Cardiac muscle cell (in vitro differentiated cells and primary cell): ENCODE results near the gene GMEB2. TPM values are rescaled to one million over a fixed set of nuclear protein-coding genes. Genes with fewer than 3 reads are reported as not detected.

Experiments used
- DNase-seq, 2 donors: peaks; one replicate each; pipeline versions ENCODE4 v3.0.0 to v3.0.0-alpha.2; 2010 to 2017; ENCODE audit warnings: low read depth in 1 of 2, low spot score in 1 of 2
- H3K27ac ChIP-seq: fragments of 200-600 bp; sonication (generic); 2 replicates; pipeline ENCODE4 v1.5.1; 2016
- H3K27me3 ChIP-seq: fragments of 200-600 bp; sonication (generic); 2 replicates; pipeline ENCODE4 v1.6.0; 2016; ENCODE audit warnings: control low read depth
- H3K36me3 ChIP-seq: fragments of 200-600 bp; sonication (generic); 2 replicates; pipeline ENCODE4 v1.5.1; 2016; ENCODE audit warnings: control low read depth
- H3K4me1 ChIP-seq: fragments of 200-600 bp; sonication (generic); 2 replicates; pipeline ENCODE4 v1.8.1; 2017; ENCODE audit warnings: low read depth, mild to moderate bottlenecking, mixed run types
- H3K4me3 ChIP-seq: fragments of 200-600 bp; sonication (generic); 2 replicates; pipeline ENCODE4 v1.5.1; 2016; ENCODE audit warnings: mild to moderate bottlenecking
- H3K9me3 ChIP-seq: fragments of 200-600 bp; sonication (generic); 2 replicates; pipeline ENCODE4 v1.5.1; 2017; ENCODE audit warnings: low read depth, mild to moderate bottlenecking, control low read depth
- CTCF ChIP-seq: IDR thresholded peaks from 2 replicates; pipeline ENCODE4 v1.5.1; 2012; ENCODE audit warnings: low read depth, mild to moderate bottlenecking, low read length
- polyA plus RNA-seq: library from polyadenylated mRNA; unstranded; fragments of >200 nt; fragmentation: Nextera tagmentation; extraction: Ambion mirVana; gene quantifications from 2 replicates; pipeline ENCODE4 v1.2.1, GENCODE V29; 2016
- total RNA-seq: library from RNA; depleted of rRNA; stranded (reverse); fragments of >200 nt; gene quantifications from 2 replicates; pipeline ENCODE4 v1.2.3, GENCODE V29; 2016

GMEB2 gene
- total and polyA plus RNA-seq, 2 experiments from 2014 or later: 11.4 to 15.4 TPM

- Histone ChIP-seq H3K36me3 (no peaks in the 10 kb centered on the region), H3K4me3 (no peak overlapping the region), H3K27ac (no peak overlapping the region), H3K4me1 (no peaks in the 10 kb centered on the region), H3K27me3 (no peaks in the 10 kb centered on the region), H3K9me3 (no peaks in the 10 kb centered on the region)
- no peak for TF ChIP-seq CTCF
- no peak for DNase-seq
These were observed 71.1 kb downstream of the GMEB2 start for GRCh38 chr20:63555661-63556381.

- no peak for DNase-seq
- Histone ChIP-seq H3K27me3 (no peaks in the 10 kb centered on the region), H3K36me3 (no peaks in the 10 kb centered on the region), H3K27ac (no peak overlapping the region), H3K9me3 (no peaks in the 10 kb centered on the region), H3K4me1 (no peaks in the 10 kb centered on the region), H3K4me3 (peak overlapping the region; percentile 74)
- TF ChIP-seq CTCF: no peak
These were observed 72.3 kb downstream of the GMEB2 start for GRCh38 chr20:63554361-63555278.

- H3K36me3 ChIP-seq: no peaks in the 10 kb centered on the region
- no peak within 1 kb of the TSS for H3K27ac ChIP-seq
- no peaks in the 10 kb centered on the region for H3K27me3 ChIP-seq
- DNase-seq: peak; percentile 34 to 70
- peak within 1 kb of the TSS; percentile 74 for H3K4me3 ChIP-seq
- H3K9me3 ChIP-seq: no peaks in the 10 kb centered on the region
- H3K4me1 ChIP-seq: no peaks in the 10 kb centered on the region
- TF ChIP-seq CTCF: no peak
These were observed 73.0 kb downstream of the GMEB2 start, which contains the start of gene FNDC11 for GRCh38 chr20:63553933-63554290. TSS of gene FNDC11 (plus strand) at chr20:63554159. CDS start at chr20:63555664, 1,505 bp downstream.

- no peak for TF ChIP-seq CTCF
- Histone ChIP-seq H3K36me3 (no peaks in the 10 kb centered on the region), H3K4me3 (peak overlapping the region; percentile 74), H3K27me3 (no peaks in the 10 kb centered on the region), H3K27ac (no peak overlapping the region), H3K4me1 (no peaks in the 10 kb centered on the region), H3K9me3 (no peaks in the 10 kb centered on the region)
- peak; percentile 81 to 87 for DNase-seq
These were observed 73.5 kb downstream of the GMEB2 start for GRCh38 chr20:63553251-63553932.

- H3K27ac ChIP-seq: no peak overlapping the region
- H3K4me3 ChIP-seq: no peak overlapping the region
- no peaks in the 10 kb centered on the region for H3K36me3 ChIP-seq
- no peak for TF ChIP-seq CTCF
- no peaks in the 10 kb centered on the region for H3K4me1 ChIP-seq
- DNase-seq: no peak
- H3K27me3 ChIP-seq: no peaks in the 10 kb centered on the region
- no peaks in the 10 kb centered on the region for H3K9me3 ChIP-seq
These were observed 74.2 kb downstream of the GMEB2 start for GRCh38 chr20:63552481-63553249.
